BE2C (cell line): ENCODE data around the gene GPRIN3.

Experiments
- DNase-seq: peaks from one replicate; pipeline ENCODE4 v3.0.0-alpha.2; 2020
- H3K27me3 ChIP-seq: fragments of 250-450 bp; sonication (Bioruptor Pico); 2 replicates; pipeline ENCODE4 v1.5.1; 2020; ENCODE audit warnings: mild to moderate bottlenecking
- H3K36me3 ChIP-seq: fragments of 250-450 bp; sonication (Bioruptor Pico); 2 replicates; pipeline ENCODE4 v1.5.1; 2020; ENCODE audit warnings: mild to moderate bottlenecking
- H3K4me1 ChIP-seq: fragments of 250-450 bp; sonication (Bioruptor Pico); 2 replicates; pipeline ENCODE4 v1.5.1; 2020
- H3K4me3 ChIP-seq: 2 replicates; pipeline ENCODE4 v1.5.1; 2011; ENCODE audit warnings: low read depth, low read length
- H3K9me3 ChIP-seq: fragments of 250-450 bp; sonication (Bioruptor Pico); 2 replicates; pipeline ENCODE4 v1.5.1; 2020
- TF ChIP-seq, protein P1 (sequence below): IDR thresholded peaks from 2 replicates; pipeline ENCODE4 v1.5.1; 2012; ENCODE audit warnings: mild to moderate bottlenecking, low read depth, low read length

GPRIN3 gene

DNA sequence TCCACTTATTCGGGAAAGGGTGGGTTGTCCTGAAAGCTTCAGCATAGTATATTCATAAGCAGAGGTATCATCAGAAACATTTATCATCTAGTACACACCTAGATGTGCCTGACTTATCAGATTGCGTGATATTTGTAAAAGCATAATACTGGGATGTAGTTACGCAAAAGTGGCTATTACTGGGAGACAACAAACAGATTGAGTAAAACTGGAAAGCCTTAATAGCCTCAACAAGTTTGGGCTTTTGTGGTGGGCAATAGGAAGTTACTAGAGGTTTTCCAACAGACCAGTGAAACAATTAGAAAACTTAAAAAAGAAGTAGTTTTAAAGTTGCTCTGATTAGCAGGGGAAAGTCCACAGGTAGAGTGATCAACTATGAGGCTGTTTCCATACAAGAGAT is 39.8 kb downstream of the GPRIN3 start:
- no peaks in the 10 kb centered on the region; the same call in none of the 2 replicates for H3K27me3 ChIP-seq
- H3K4me1 ChIP-seq: no peaks in the 10 kb centered on the region
- TF ChIP-seq, protein P1, sequence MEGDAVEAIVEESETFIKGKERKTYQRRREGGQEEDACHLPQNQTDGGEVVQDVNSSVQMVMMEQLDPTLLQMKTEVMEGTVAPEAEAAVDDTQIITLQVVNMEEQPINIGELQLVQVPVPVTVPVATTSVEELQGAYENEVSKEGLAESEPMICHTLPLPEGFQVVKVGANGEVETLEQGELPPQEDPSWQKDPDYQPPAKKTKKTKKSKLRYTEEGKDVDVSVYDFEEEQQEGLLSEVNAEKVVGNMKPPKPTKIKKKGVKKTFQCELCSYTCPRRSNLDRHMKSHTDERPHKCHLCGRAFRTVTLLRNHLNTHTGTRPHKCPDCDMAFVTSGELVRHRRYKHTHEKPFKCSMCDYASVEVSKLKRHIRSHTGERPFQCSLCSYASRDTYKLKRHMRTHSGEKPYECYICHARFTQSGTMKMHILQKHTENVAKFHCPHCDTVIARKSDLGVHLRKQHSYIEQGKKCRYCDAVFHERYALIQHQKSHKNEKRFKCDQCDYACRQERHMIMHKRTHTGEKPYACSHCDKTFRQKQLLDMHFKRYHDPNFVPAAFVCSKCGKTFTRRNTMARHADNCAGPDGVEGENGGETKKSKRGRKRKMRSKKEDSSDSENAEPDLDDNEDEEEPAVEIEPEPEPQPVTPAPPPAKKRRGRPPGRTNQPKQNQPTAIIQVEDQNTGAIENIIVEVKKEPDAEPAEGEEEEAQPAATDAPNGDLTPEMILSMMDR: no peak
- H3K9me3 ChIP-seq: no peaks in the 10 kb centered on the region
- no peaks in the 10 kb centered on the region for H3K36me3 ChIP-seq
- no peak for DNase-seq
- H3K4me3 ChIP-seq: no peak overlapping the region

DNA sequence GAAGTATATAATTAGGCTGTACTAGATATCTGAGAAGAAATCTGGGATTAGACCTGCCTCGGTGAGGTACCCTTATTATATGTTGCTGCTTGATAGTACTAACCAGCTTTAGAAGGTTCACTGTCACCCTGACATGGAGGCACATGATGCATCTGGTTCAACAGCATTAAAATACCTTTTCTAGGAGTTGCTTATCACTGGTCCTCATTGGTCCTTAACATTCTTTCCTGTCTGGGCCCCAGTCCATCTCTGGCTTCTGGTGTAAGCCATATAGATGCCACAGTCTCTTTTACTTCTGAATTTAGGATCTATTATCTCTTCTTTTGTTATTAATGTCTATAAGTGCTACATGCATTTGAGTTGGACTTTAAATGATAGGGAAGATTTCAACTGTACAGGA is 40.2 kb downstream of the GPRIN3 start:
- Histone ChIP-seq H3K9me3 (no peaks in the 10 kb centered on the region), H3K36me3 (no peaks in the 10 kb centered on the region), H3K4me3 (no peak overlapping the region), H3K4me1 (no peaks in the 10 kb centered on the region), H3K27me3 (no peaks in the 10 kb centered on the region; the same call in none of the 2 replicates)
- DNase-seq: no peak
- TF ChIP-seq, protein P1: no peak

DNA sequence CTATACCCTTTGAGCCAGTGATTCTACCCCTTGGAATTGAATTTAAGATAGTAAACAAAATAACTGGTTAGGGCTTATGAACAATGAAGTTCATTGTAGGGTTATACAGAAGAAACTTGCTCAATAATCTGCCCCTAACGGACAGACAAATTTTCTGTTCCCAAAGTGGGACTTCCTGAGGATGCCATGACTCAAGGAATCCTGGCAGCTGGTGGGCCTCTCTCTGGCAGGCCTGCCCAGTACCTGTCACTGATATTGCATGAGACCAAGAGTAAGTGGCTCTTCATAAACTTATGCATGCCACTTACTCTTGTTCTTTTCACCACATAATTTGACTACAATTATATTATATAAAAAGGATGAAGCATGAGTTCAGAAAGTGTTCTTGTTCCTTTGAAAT is 41.5 kb downstream of the GPRIN3 start:
- DNase-seq: no peak
- H3K27me3 ChIP-seq: no peaks in the 10 kb centered on the region; the same call in none of the 2 replicates
- no peaks in the 10 kb centered on the region for H3K36me3 ChIP-seq
- H3K9me3 ChIP-seq: no peaks in the 10 kb centered on the region
- TF ChIP-seq, protein P1: no peak
- no peak overlapping the region for H3K4me3 ChIP-seq
- H3K4me1 ChIP-seq: no peaks in the 10 kb centered on the region

DNA sequence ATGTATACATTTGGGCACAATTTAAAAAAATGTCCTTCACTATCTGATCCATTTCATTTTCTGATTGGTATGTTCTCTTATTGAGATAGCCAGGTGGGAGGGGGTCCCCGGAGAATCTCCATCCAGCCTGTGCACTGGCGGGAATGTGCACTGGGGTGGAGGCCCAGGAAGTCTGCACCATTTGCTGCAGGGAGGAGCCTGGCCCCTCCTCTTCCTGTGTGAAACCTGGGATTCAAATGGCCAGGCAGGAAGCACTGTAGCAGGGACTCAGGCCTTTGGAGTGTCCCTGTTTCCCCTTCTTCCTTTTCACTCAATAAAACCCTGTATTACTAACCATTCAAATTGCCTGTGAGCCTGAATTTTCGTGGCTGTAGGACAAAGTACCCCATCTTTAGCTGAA is 44.3 kb downstream of the GPRIN3 start:
- DNase-seq: no peak
- H3K9me3 ChIP-seq: no peaks in the 10 kb centered on the region
- TF ChIP-seq, protein P1: no peak

DNA sequence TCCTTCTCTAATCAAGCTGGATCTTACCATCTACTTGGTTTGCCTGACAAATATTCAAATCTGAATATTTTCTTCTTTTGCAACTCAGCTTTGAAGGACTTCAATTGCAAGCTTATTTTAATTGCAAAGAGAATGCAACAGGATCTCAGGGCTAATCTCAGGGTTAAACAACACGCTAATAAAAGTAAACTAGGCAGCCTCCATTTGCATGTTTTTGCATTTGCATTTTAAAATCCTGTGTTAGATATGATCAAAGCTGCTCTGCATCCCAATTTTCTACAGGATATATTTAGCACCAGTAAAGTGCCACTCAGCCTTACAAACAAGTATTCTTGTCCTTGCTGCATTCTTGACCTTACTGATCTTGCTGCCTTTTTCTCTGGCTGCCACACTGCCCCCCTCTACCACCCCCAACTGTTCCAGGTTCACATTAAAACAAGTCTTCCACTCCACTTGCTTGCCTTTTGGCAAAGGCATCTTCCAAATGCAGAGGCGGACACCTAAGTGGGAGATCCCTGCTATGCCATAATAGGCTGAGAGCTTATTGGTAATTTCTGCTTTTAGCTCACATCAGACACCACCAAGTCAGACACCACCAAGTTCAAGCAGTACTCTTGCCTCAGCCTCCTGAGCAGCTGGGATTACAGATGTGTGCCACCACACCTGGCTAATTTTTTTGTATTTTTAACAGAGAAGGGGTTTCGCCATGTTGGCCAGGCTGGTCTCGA is 48.1 kb downstream of the GPRIN3 start:
- H3K27me3 ChIP-seq: 0 out of 2 replicates have a peak, but pooled peaks cover 2% of the 10 kb centered on the region
- DNase-seq: no peak
- H3K36me3 ChIP-seq: no peaks in the 10 kb centered on the region

More for the DNA sequence above, 44.3 kb downstream of the GPRIN3 start:
- Histone ChIP-seq H3K4me1 (no peaks in the 10 kb centered on the region), H3K4me3 (no peak overlapping the region), H3K27me3 (no peaks in the 10 kb centered on the region; the same call in 1 of the 2 replicates), H3K36me3 (no peaks in the 10 kb centered on the region)

DNA sequence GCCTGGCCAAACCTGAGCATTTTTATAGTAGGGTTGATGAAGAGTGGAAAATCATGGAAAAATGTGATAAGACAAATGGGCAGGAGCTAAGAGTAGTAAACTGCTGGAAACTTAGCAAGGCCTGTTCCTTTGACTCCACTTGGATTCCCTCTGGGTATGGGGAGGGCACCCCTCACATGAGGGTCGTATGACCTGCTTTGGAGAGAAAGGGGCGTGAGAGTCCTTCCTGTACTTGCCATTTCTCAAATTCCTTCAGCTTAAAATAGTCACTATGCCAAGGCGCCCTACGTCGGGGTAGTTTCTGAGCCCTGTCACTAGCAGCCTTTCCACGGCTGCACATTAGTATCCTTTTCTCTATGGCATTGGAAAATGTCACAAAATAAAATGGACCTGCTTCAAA is 49.1 kb downstream of the GPRIN3 start:
- H3K27me3 ChIP-seq: 0 out of 2 replicates have a peak, but pooled peaks cover 2% of the 10 kb centered on the region
- H3K4me1 ChIP-seq: no peaks in the 10 kb centered on the region
- no peak overlapping the region for H3K4me3 ChIP-seq
- DNase-seq: no peak
- no peaks in the 10 kb centered on the region for H3K9me3 ChIP-seq
- TF ChIP-seq, protein P1: no peak
- no peaks in the 10 kb centered on the region for H3K36me3 ChIP-seq

More for the DNA sequence above, 48.1 kb downstream of the GPRIN3 start:
- TF ChIP-seq, protein P1: no peak
- H3K4me3 ChIP-seq: no peak overlapping the region
- no peaks in the 10 kb centered on the region for H3K9me3 ChIP-seq
- H3K4me1 ChIP-seq: no peaks in the 10 kb centered on the region
